ENCODE results near the gene CDX2.

CDX2 gene

DNA sequence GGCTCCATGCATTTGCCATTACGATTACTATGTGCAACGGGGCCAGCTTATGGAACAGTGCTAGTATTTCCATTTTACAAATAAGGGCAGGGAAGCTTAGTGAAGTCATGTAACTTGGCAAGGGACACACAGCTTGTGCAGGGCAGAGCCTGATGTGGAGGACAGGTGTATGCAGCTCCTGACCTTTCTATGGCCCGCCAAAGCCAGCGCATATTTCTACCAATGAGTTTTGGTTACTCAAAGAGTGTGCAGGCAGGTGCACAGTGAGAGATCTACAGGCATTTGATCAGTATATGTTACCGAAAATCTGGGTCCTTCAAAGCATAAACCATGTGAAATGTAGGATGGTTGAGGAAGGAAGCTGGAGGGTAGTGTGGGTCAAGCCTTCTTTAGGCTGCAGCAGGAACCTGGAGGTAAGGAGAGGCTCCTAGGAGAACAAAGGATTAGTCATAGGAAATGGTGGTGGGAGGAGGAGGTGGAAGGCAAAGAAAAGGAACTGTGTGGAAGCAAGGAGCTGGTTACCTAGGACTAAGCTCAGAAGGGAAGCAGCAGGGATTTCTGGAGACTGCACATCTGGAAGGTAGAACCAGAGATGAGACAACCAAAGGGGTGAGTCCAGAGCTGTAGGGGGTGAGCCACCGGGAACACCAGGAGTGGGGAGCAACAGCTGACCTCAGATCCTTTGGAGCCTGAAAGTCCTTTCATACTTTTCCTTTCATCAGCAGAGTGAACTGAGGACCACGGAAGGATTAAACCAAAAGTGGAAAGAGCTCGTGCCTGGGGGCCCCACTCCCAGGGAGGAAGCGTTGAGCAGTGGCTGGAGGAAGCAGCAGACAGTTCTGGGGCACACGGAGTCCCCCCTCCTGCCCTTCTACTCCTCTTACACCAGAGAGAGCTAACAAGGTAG is 53.6 kb downstream of the CDX2 start:
- no peak for DNase-seq (ENCODE audit: low read depth)

GRCh38 chr13:27913160-27913559 is 56.0 kb downstream of the CDX2 start:
- DNase-seq (ENCODE audit: low read depth), result no peak

- no peak for DNase-seq (ENCODE audit: low read depth)
These were observed 57.6 kb downstream of the CDX2 start for GRCh38 chr13:27911521-27911920.
